Osteoblast (primary cell): ENCODE results near the gene CCDC8. TPM values are rescaled to one million over a fixed set of nuclear protein-coding genes. Genes with fewer than 3 reads are reported as not detected.

Experiments used
- DNase-seq: peaks from one replicate; pipeline ENCODE4 v3.0.0; 2011; ENCODE audit warnings: low spot score, mixed read lengths; ENCODE audit not compliant: insufficient read length; ENCODE audit errors: missing footprints
- H2AFZ ChIP-seq: 2 replicates; pipeline ENCODE4 v1.6.0; 2011; ENCODE audit warnings: mild to moderate bottlenecking, low read length
- H3K27ac ChIP-seq: 2 replicates; pipeline ENCODE4 v1.5.1; 2011; ENCODE audit warnings: mild to moderate bottlenecking, low read depth, low read length, moderate library complexity
- H3K27me3 ChIP-seq: 2 replicates; pipeline ENCODE4 v1.6.0; 2012; ENCODE audit warnings: mild to moderate bottlenecking, control low read depth, inconsistent platforms, low read length, moderate library complexity; ENCODE audit not compliant: insufficient read depth
- H3K36me3 ChIP-seq: 2 replicates; pipeline ENCODE4 v1.5.1; 2011; ENCODE audit warnings: mild to moderate bottlenecking, low read length, control low read depth, moderate library complexity; ENCODE audit not compliant: insufficient read depth
- H3K4me1 ChIP-seq: 2 replicates; pipeline ENCODE4 v1.5.1; 2011; ENCODE audit warnings: mild to moderate bottlenecking, low read length, control low read depth, moderate library complexity; ENCODE audit not compliant: insufficient read depth
- H3K4me2 ChIP-seq: 2 replicates; pipeline ENCODE4 v1.6.0; 2011; ENCODE audit warnings: mild to moderate bottlenecking, low read length; ENCODE audit not compliant: insufficient read depth
- H3K4me3 ChIP-seq: fragments of 200-600 bp; sonication (generic); 3 replicates; pipeline ENCODE4 v1.5.1; 2012; ENCODE audit warnings: mild to moderate bottlenecking, low read length, inconsistent platforms; ENCODE audit not compliant: insufficient read depth
- H3K79me2 ChIP-seq: 2 replicates; pipeline ENCODE4 v1.6.0; 2012; ENCODE audit warnings: mild to moderate bottlenecking, low read length, control low read depth, inconsistent platforms; ENCODE audit not compliant: insufficient read depth
- H3K9me3 ChIP-seq: 2 replicates; pipeline ENCODE4 v1.5.1; 2011; ENCODE audit warnings: low read depth, low read length, control low read depth
- H4K20me1 ChIP-seq: 2 replicates; pipeline ENCODE4 v1.6.0; 2012; ENCODE audit warnings: mild to moderate bottlenecking, low read length, control low read depth; ENCODE audit not compliant: insufficient read depth
- CTCF ChIP-seq: IDR thresholded peaks from 2 replicates; pipeline ENCODE4 v1.5.1; 2011; ENCODE audit warnings: mild to moderate bottlenecking, low read depth, low read length, moderate library complexity; ENCODE audit errors: extremely low read depth
- total RNA-seq: library from RNA; depleted of rRNA; stranded (reverse); fragments of >200 nt; gene quantifications from 2 replicates; pipeline ENCODE4 v1.2.3, GENCODE V29; 2012

Gene CCDC8
- total RNA-seq, 1 donor = 17.4 TPM

DNA sequence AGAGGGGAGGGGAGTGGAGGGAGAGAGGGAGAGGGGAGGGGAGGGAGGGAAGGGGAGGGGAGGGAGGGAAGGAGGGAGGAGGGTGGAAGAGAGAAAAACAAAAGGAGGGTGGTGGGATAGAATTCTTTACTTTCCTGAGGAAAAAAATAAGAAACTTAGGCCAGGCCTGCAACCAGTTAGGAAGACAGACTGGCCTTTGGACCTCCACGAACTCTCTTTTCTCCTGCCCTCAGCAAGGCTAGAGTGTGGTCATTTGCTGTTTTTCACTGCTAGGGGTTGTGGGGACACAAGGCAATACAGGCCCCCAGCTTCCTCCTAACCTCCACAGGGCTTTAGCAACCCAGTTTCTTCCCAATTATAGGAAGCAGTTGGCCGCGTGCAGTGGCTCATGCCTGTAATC lies 4.2 kb downstream of the CCDC8 start:
- H3K4me3 ChIP-seq = no peak overlapping the region
- no peak overlapping the region for H3K27ac ChIP-seq
- no peak overlapping the region for H3K4me2 ChIP-seq

GRCh38 chr19:46408664-46409039 lies 4.7 kb downstream of the CCDC8 start:
- H3K27ac ChIP-seq = no peak overlapping the region
- TF ChIP-seq CTCF = no peak
- no peaks in the 10 kb centered on the region for H3K9me3 ChIP-seq
- H3K4me2 ChIP-seq = peak overlapping the region; percentile 54
- no peak overlapping the region for H2AFZ ChIP-seq
- peaks cover 11% of the 10 kb centered on the region for H3K79me2 ChIP-seq
- peaks cover 19% of the 10 kb centered on the region for H3K27me3 ChIP-seq
- H3K4me1 ChIP-seq = peaks cover 20% of the 10 kb centered on the region
- peak overlapping the region; percentile 42 for H3K4me3 ChIP-seq
- H4K20me1 ChIP-seq = peaks cover 11% of the 10 kb centered on the region
- DNase-seq = peak; percentile 81
- H3K36me3 ChIP-seq = no peaks in the 10 kb centered on the region

More for the DNA sequence above, 4.2 kb downstream of the CCDC8 start:
- H3K36me3 ChIP-seq = no peaks in the 10 kb centered on the region
- H3K79me2 ChIP-seq = peaks cover 11% of the 10 kb centered on the region
- peaks cover 15% of the 10 kb centered on the region for H3K4me1 ChIP-seq
- H3K27me3 ChIP-seq = peaks cover 19% of the 10 kb centered on the region
- H4K20me1 ChIP-seq = peaks cover 11% of the 10 kb centered on the region
- no peak for TF ChIP-seq CTCF
- no peaks in the 10 kb centered on the region for H3K9me3 ChIP-seq
- DNase-seq = peak; percentile 75
- H2AFZ ChIP-seq = no peak overlapping the region

DNA sequence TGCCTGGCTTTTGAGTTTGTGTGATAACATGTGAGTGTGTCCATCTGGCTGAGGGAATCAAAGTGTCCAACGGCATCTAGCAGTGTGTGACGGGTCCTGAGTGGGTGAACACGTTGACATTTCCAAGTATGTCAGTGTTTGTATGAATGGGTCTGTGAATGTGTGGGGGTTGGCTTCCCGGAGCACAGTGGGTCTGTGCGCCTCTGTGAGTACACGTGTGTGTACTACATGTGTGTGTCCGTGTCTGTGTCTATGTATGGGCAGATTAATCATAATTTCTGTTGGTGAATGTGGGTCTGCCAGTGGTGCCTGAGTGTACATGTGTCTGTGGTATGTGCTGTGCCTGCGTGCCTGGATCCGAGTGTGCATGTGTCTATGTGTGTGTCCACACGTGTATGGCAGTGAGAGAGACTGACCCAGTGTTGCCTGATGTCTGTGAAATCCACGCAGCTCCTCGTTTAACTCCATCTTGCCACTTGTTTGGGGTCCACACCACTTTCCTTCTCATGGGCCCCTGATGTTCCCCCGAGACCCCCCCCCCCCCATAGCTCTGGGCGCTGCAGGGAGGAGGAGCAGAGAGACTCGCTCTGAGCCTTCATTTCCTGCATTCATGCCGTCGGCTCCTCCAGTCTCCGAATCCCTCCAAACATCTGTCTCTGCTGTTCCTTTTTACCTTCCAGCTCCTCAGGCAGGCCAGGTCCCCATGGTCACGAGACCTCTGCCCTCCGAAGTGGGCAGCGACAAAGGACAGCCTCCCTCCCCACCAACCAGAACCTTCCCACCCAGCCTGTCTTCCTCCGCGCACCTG lies 5.3 kb downstream of the CCDC8 start:
- no peak for TF ChIP-seq CTCF
- Histone ChIP-seq H3K79me2 (peaks cover 11% of the 10 kb centered on the region), H3K4me3 (peak overlapping the region; percentile 42), H3K27ac (no peak overlapping the region), H3K36me3 (no peaks in the 10 kb centered on the region), H3K27me3 (peaks cover 19% of the 10 kb centered on the region), H3K4me2 (peak overlapping the region; percentile 54), H3K9me3 (no peaks in the 10 kb centered on the region), H3K4me1 (peaks cover 18% of the 10 kb centered on the region), H4K20me1 (peaks cover 11% of the 10 kb centered on the region), H2AFZ (no peak overlapping the region)
- DNase-seq = peak; percentile 58

- H3K36me3 ChIP-seq = no peaks in the 10 kb centered on the region
- TF ChIP-seq CTCF = no peak
- no peak overlapping the region for H3K4me2 ChIP-seq
- peaks cover 19% of the 10 kb centered on the region for H3K27me3 ChIP-seq
- peak; percentile 54 for DNase-seq
- H3K79me2 ChIP-seq = peaks cover 9% of the 10 kb centered on the region
- no peak overlapping the region for H2AFZ ChIP-seq
- no peaks in the 10 kb centered on the region for H3K9me3 ChIP-seq
- H4K20me1 ChIP-seq = peaks cover 11% of the 10 kb centered on the region
- no peak overlapping the region for H3K27ac ChIP-seq
- H3K4me3 ChIP-seq = no peak overlapping the region
- peaks cover 15% of the 10 kb centered on the region for H3K4me1 ChIP-seq
These were observed 6.4 kb downstream of the CCDC8 start for GRCh38 chr19:46406976-46407375.
